GM19328 (cell line): ENCODE data around the gene FGD3.

Source experiments
- ATAC-seq: cut with Tn5 transposase; IDR thresholded peaks from one replicate; pipeline ENCODE4 v1.9.1; 2021; ENCODE audit warnings: mild to moderate bottlenecking, moderate library complexity; ENCODE audit not compliant: unreplicated experiment

The FGD3 gene

DNA sequence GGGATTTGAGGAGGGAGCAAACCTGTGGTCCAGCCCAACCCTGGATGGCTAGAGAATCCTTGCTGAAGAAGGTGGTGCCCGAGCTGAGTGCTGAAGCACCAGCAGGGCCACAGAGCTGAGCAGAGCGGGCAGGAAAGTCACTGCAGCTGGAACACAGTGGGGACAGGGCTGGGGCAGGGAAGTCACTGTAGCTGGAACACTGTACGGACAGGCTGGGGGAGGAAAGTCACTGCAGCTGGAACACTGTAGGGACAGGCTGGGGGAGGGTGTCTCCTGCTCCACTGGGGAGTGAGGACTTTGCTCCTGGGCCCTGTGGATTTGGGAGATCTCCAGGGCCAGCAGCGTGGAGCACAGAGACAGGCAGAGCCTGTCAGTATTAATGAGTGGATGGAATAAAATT, 102.2 kb downstream of the FGD3 start:
- ATAC-seq, result no peak

DNA sequence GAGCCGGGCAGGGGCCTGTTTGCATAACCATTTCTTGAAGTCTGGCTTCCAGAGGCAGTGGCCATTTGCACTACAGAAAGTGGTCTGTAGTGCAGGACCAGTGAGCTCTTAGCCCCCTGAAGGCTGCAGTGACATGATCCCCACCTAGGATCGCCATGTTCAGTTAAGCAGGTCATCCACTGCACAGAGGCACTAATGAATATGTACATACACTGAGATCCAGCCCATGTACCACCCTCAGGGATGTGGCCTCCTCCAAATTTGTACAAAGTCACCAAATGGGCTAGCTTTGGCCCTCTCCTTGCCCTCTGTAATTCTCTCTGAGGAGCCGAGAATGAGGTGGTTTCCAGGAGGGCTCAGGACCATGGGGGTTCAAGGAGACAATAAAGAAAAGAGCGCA, 102.9 kb downstream of the FGD3 start:
- no peak for ATAC-seq

DNA sequence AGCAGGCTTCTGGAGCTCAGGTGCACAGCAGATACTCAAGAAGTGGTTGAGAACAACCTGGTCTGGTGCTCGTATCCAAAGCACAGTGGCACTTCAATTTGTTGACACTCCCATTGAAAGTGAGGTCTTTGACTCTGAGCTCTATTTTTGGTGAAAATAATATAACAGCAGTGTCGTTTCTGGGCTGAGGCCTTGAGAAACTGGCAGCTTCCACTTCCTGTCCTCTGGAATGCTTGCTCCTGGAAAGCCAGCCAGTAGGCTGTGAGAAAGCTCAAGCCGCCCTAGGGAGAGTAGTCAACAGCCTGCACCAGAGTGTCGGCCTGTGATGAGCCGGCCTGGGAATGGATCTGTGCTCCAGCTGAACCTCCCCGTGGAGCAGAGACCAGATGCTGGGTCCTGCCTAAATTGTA, 104.4 kb downstream of the FGD3 start:
- no peak for ATAC-seq

DNA sequence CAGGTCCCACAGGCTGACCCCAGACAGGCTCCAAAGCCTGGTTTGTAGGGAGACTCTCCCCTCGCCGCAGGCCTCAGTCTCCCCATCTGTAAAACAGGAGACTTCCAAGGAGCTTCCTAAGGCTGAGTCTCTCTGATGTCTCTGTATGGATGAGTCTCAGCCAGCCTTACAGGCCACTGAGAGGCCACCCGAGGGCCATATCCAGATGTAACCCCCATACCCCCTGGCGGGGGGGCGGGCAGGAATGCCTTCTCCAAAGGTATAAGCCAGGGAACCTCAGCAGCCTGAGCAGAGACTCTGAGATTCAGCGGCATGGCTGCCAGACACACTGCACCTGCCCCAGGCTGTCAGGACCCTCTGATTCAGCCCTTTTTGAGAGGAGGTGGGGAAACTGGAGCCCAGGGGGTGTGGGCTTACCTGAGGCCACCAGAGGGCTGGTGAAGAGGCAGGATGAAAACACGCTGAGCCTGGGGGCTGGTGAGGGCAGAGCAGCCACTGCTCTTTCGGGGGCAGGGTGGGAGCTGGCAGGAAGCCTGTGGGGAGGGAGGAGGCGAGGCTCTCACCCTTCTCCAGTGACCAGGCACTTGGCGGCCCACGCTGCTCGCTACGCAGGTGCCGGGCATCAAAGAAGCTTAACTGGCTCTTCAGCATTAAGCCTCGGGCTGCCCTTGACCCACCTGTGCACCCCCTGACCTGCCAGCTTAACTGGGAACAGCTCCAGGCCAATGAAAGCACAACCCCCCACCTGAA, 105.6 kb downstream of the FGD3 start:
- no peak for ATAC-seq

DNA sequence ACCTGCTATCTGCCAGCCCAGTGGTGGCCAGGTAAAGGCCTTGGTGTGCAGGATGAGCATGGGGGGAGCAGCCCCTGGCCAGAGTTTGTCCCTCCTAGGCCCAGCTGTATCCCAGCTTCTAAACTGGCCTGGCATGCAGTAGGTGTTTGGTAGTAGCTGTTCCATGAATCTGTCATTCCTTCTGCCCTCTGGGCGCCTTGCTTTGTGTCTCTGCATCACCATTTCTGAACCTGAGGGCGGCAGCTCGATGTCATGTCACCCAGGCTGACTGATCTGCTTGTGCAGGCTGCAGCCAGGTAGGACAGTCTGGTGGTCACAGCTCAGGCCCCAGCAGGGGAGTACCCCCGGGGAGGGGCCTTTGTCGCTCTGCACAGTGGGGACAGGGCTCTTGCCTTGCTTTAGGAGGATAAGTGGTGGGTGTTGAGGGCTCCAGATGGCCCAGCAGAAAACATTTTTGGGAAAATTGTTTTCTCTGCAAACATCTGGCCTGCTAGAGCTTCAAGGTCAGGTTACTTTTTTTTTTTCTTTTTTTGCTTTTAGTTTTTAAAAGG, 106.5 kb downstream of the FGD3 start:
- no peak for ATAC-seq

DNA sequence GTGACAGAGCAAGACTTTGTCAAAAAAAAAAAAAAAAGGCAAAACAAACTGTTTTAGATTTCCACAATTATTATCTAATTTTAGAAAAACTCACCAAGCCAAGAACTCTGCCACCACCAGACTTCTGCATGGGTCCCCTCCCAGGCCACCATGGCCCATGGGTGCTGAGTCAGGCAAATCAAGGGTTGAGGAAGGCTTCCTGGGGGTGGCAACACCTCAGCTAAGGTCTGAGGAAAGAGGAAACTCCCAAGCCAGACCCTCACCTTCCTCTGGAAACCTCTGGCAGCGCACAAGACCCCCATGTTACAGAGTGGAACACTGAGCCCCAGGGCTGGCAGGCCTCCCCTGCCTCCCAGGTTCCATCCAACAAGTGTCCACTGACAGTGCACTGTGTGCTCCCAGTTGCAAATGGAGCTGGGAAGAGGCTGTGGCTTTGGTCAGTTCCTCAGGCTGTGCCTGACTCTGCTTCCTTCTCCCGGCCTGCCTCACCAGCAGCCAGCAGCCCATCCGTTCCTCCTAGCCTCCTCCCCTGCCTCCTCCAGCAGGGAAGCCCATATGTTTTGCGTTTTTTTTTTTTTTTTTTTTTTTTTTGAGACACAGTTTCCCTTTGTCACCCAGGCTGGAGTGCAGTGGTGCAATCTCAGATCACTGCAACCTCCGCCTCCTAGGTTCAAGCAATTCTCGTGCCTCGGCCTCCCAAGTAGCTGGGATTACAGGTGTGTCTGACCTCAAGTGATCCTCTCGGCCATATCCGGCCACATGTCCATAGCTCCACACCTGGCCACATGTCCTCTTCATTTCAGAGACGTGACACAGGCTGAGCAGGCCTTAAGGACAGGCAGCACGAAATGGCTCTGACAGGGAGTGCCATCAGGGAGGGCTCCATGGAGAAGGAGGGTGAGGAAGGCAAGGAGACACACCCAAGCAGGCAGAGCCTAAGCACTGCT, 107.7 kb downstream of the FGD3 start:
- no peak for ATAC-seq

DNA sequence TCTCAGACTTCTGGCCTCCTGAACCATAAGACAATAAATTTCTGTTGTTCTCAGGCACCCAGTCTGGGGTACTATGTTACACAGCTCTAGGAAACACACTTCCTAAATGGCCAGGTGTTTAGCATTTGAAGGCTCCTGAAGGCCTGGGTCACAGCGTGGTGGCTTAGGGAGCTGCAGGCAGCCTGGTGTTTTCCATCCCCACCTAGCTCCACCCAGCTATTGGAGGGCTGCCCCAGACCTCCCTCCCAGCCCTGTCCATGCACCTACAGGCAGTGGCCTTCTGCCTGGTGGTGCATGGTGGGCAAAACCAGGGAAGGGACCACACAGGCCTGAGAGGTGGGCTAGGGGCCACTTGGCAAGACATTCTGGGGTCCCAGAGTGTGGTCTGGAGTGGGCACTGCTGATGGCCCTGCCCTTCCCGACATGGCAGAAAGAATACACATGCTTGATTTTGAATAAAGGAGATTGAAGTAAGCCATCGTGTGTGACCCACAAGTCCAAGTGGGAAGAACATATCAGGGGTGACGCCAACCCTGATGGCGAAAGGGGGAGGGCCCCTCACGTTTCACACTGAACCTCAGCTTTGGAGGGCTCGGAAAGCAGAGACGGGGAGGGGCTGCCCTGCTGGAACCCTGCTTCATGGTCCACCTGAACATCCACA, 109.8 kb downstream of the FGD3 start:
- no peak for ATAC-seq

DNA sequence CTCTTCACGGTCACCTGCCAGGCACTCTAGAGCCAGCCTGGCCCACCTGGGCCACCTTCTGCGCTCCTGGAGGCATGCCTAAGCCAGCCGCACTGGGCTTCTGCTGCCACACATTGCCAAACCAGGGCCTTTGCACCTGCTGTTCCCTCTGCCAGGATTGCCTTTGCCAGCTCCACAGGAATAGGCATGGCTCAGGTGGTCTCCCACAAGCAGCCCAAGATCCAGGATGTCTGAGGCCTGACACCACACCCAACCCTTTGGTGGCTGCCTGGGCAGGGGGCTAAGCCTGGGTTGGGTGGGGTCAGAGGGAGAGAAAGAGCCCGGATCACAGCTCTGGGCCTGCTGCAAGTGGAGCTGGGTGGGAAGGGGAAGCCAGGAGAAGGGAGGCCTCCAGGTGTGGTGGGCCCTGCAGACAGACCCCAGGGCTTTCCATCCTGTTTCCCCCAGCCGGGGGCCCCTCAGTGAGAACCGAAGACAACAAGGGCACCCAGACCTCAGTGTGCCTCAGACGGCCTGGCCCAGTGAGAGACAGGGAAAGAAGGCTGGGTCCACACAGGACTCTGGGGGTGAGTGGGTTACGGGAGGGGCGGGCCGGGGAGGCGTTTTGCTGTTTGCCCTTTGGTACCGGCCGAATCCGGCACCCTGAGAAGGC, 110.5 kb downstream of the FGD3 start:
- no peak for ATAC-seq

DNA sequence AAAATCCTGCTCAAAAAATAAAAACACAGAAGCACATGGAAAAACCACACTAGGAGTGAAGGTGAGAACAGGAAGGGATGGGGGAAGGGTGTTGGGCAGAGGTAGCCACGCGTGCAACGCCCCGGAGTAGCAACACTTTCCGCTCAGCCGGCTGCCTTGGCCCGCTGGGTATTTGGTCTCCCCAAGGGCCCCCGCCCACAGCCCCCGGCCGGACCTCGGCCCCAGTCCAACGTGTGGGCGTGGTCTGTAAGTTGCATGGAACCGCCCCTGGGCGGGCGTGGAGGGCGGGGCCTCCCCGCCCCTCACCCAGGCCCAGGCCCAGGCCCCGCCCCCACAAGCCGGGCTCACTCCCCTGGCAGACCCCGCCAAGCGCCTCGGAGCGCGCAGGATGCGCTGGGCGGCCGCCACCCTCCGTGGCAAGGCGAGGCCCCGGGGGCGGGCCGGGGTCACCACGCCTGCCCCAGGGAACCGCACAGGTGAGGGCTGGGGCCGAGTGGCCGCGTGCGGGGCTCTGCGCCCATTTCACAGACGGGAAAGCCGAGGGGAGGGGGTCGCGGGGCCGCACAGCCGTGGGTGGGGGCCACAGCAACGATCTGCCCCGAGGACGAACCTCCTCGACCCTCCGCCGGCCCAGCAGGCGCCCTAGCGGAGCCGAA, 111.2 kb downstream of the FGD3 start, which contains the start of gene SUSD3:
SUSD3 (plus strand) TSS at position 347 of the 656 bp plus-strand sequence; CDS start at position 389, 42 bp downstream.
- ATAC-seq, result peak; percentile 52

DNA sequence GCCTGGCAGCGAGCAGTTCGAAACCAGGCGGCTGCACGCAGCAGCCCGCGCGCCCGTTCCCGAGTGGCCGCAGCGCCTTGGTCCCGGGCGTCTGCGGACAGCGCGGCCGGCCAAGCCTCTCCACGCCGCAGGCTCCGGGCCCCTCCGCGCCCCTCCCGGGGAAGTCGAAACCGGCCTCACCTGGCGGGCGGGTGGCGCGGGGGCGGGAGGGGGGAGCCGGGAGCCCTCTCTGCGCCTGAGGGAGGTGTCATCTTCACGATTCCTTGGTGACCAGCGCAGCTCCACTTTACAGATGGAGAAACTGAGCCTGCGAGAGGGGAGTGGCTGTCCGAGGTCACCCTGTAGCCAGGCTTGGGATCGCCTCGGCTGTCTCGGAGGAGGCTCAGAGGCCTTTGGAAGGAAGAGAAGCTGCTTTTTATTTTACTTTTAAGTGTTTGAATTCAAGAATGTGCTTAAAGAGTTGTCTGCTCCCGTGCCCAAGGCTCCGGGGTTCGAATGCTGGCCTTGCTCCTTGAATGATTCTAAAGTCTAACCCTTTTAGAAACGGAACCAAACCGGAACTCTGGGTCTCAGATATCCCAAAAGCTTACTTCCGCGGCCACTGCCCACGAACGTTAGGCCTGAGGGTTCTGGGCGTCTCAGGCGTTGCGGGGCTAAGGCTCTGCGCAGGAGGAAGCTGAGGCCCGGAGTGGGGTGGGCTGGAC, 111.8 kb downstream of the FGD3 start:
- no peak for ATAC-seq

DNA sequence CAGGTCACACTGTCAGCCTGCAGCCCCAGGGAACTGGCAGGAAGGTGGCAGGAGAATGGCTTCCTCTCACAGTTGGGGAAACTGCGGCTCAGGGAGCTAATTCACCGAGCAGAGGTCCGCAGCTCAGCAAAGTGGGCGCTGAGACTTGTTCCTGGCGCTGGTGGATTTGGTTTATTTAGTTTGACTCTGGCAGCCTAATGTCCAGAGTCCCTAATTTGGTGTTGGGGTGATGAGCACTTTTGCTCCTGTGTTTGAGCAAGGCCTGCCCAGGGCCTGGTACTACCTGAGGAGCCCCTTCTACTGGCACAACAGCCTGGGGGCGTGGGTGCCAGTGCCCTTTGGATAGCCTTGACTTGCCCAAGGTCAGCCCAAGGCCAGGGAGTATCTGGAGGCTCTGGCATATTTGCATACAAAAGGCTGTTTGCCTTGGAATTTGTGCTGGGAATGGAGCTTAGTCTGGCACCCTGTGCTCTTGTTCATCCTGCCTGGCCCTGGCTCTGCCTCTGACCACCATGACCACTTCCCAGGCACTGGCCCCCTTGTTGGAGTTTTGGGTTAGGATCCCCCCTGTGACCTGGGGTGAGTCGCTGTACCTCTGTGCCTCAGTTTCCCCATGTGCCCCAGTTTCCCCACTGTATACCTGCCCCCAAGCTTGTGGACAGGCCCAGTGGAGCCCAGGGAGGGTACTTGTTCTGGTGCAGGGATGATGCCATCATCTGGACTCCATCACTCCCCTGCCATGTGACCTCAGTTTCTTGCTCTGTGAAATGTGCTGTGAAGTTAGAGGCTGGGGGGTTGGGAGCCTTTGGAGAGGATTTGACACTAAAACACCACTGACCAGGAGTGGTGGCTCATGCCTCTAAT, 112.6 kb downstream of the FGD3 start:
- ATAC-seq, result no peak

DNA sequence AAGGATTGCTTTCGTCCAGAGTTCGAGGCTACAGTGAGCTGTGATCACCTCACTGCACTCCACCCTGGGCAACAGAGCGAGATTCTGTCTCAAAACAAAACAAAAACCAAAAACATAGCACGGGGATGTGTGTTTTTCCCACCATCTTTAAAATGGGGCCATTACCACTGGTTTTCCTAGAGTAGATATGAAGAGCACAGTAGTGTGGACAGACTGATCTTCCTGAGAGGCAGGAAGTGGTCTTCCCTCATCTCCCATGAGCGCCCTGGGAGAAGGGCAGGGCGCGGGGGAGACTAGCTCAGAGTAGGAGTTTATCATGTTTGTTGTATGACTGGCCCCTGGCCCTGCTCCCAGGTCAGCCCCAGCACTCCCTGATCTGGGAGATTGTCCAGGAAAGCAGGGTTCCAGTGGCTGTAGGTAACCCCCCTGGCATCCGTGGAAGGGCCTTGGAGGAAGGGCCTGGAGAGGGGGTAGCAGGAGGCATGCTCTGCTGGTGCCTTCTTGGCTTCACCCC, 113.5 kb downstream of the FGD3 start:
- ATAC-seq, result no peak

DNA sequence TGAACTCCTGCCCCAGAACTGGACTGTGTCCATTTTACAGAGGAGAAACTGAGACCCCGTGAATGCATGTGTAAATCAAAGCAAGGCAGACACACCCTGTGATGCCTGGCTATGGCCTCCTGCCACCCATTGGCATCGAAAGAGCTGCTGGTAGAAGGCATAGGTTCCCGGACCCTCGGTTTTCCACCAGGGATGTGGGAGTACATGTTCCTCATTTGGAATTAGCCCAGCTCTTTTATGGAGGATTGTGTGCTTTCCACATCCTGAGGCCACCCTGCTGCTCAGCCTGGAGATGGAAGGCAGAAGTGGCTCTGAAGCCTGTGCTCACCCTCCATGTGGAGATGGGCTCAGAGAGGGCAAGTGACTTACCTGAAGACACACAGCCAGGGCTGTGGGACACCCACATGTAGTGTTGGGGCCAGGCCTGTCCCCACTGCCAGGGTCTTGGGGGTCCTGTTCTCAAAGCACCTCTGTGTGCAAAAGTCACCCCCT, 114.0 kb downstream of the FGD3 start:
- ATAC-seq, result no peak

DNA sequence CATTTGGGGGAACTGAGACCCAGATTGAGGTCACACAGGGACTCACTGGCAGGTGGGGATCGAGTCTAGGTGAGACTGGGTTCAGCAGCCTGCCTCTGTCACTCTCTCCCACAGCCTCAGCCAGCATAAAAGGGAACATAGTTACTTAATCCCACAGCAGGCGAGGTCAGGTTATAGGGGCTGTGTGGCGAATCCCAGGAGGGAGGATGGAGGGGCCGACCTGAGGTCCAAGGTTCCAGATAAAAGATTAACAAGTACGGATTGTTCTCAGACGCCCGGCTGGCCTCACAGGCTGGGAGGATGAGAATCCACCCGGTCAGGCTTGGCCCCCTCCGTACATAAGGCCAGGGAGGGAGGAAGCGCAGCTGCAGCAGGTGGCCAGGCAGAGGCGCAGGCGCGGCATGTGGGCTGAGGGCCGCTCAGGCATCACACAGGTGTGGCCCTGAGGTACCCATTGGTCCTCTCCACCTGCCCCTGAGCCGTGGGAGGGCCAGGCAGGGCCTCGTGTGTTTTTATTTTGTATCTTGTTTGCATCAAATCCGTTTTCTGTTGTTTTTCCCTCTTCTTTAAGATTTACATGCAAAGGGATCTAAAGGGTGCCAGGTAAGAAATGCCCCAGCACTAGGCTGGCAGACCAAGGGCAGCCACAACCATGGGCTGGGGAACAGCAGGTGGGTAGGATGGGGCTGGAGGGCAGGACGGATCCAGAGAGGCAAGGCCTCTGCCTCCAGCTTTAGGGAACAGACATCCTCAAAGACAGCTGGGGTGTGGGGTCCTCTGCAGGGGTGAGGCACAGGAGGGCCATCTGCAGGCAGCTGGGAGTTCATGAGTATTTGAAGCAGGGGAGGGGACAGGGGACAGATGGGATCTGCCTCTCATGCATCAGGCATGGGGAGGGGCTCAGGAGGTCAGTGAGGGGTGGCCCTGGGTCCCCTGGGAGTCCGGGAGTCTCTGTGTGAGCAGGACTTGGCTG, 114.8 kb downstream of the FGD3 start:
- no peak for ATAC-seq

DNA sequence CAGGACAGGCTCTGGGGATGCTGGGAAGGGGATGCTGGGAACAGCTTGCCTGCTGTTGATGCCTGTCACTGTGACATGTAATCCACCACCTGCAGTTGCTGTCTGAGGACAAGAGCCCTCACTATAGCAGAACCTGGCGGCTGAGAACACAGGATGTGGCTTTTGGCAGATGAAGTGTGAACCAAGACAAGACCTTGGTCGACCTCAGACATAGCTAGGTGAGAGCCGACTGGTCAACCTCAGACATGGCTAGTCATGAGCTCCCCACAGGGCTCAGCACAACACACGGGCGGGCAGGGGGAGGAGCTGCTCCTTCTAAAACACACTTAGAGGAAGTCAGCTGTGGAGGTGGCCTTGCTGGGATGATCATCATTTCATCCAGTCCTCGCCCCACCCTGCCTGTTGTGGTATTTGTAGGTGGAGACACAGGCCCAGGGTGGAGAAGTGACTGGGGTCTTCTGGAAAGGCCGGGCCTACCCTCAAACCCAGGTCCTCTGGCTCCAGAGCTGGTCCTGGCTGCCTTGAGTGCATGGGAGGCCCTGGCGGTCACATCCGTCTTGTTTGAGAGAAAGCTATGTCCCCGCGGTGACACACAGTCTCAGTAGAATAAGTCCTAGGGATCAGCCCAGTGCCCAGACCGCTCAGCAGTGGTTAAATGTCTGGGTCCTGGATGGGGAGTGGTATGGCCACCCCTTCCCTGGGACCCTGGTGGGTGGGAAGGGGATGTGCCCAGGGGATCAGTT, 117.2 kb downstream of the FGD3 start:
- ATAC-seq, result peak; percentile 90

DNA sequence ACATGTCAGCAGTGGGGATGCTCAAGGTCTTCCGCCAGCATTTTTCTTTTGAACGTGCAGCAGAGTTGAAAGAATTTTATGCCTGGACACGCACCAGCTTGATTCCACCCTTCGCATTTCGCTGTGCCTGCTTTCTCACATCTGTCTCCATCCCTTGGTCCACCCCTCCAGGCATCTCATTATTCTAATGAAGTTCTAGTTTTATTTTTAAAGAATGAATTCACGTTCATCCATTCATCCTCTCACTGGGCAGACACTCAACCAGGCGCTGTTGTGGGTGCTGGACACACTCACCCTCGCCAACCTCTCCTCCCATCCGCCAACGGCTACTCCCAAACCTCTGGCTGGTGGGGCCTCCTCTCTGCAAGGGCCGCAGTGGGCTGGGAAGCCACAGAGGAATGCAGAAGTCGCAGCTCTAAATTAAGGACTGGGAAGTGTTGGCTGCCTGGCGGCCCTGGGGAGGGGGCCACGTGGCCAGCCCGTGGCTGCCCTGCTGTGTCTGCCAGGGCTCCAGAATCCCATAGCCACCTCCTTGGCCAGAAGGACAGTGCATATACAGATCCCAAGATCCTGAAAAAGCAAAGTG, 117.9 kb downstream of the FGD3 start:
- ATAC-seq, result no peak
